A549 treated with AZD2906 at 1 μM for 4 hours (cell line): ENCODE results near the gene KY. TPM values are rescaled to one million over a fixed set of nuclear protein-coding genes. Genes with fewer than 3 reads are reported as not detected.

Experiments
- total RNA-seq: library from RNA; stranded (reverse); fragments of 200-300 nt; extraction: Qiagen RNA extraction; gene quantifications from 5 replicates; pipeline ENCODE4 v1.2.3, GENCODE V29; 2022

Gene KY
- total RNA-seq = 0.05 to 0.09 TPM (median 0.07 TPM) in 5 replicates

GRCh38 chr3:134650431-134651346 lies at the start of gene KY:
Gene KY (minus strand): TSS chr3:134651022. CDS start chr3:134650960, 62 bp downstream.

Other genes with a start within 250 kb of the KY start
- 45.5 to 51.8 TPM (median 46.1 TPM) in 5 replicates for gene ANAPC13, start 165.0 kb downstream of the KY start, total RNA-seq
- 12.0 to 16.2 TPM (median 12.9 TPM) in 5 replicates for gene CEP63, start 165.0 kb downstream of the KY start, total RNA-seq
- gene EPHB1, start 144.2 kb upstream of the KY start, total RNA-seq = 0.03 to 0.13 TPM (median 0.11 TPM) in 5 replicates